Neural cell (in vitro differentiated cells): Measurements from ENCODE around the gene PECR. TPM values are rescaled to one million over a fixed set of nuclear protein-coding genes. Genes with fewer than 3 reads are reported as not detected.

Experiments used
- H2AFZ ChIP-seq: fragments of 200-600, 300-800 bp; sonication (generic), shearing (Covaris generic); 2 replicates; pipeline ENCODE4 v1.6.0; 2014; ENCODE audit warnings: low read depth, mild to moderate bottlenecking, antibody characterized with exemption, low read length, moderate library complexity
- H3F3A ChIP-seq: fragments of 200-600 bp; shearing (Covaris generic); 2 replicates; pipeline ENCODE4 v1.6.1; 2016; ENCODE audit warnings: mild to moderate bottlenecking, moderate library complexity, mixed read lengths, antibody characterized with exemption, low read length; ENCODE audit not compliant: insufficient read depth, poor library complexity, severe bottlenecking
- H3K27ac ChIP-seq: fragments of 200-600, 300-800 bp; sonication (generic), shearing (Covaris generic); 2 replicates; pipeline ENCODE4 v1.5.1; 2014; ENCODE audit warnings: mild to moderate bottlenecking, low read length, moderate library complexity
- H3K27me3 ChIP-seq: fragments of 300-800, 200-600 bp; sonication (generic), shearing (Covaris generic); 2 replicates; pipeline ENCODE4 v1.6.0; 2014; ENCODE audit warnings: mild to moderate bottlenecking, low read depth, low read length, moderate library complexity; ENCODE audit not compliant: insufficient read depth
- H3K36me3 ChIP-seq: fragments of 300-800, 200-600 bp; sonication (generic), shearing (Covaris generic); 2 replicates; pipeline ENCODE4 v1.5.1; 2014; ENCODE audit warnings: mild to moderate bottlenecking, antibody characterized with exemption, low read length, moderate library complexity; ENCODE audit not compliant: insufficient read depth
- H3K4me2 ChIP-seq: fragments of 300-800, 200-600 bp; sonication (generic), shearing (Covaris generic); 2 replicates; pipeline ENCODE4 v1.6.0; 2014; ENCODE audit warnings: mild to moderate bottlenecking, low read length
- H3K4me3 ChIP-seq: fragments of 300-800, 200-600 bp; sonication (generic), shearing (Covaris generic); 2 replicates; pipeline ENCODE4 v1.5.1; 2014; ENCODE audit warnings: mild to moderate bottlenecking, low read length, moderate library complexity
- H3K79me2 ChIP-seq: fragments of 200-600 bp; shearing (Covaris generic); replicated peaks from 2 replicates; pipeline ENCODE4 v1.6.0; 2014; ENCODE audit warnings: mild to moderate bottlenecking, low read length, moderate library complexity; ENCODE audit not compliant: insufficient read depth
- H3K9ac ChIP-seq: fragments of 300-800, 200-600 bp; sonication (generic), shearing (Covaris generic); 2 replicates; pipeline ENCODE4 v1.6.1; 2016; ENCODE audit warnings: mild to moderate bottlenecking, low read length, mixed read lengths
- H3K9me2 ChIP-seq: fragments of 200-600 bp; shearing (Covaris generic); 2 replicates; pipeline ENCODE4 v1.6.1; 2016; ENCODE audit warnings: mild to moderate bottlenecking, low read length, mixed read lengths; ENCODE audit not compliant: insufficient read depth
- H3K9me3 ChIP-seq: fragments of 200-600, 300-800 bp; sonication (generic), shearing (Covaris generic); 2 replicates; pipeline ENCODE4 v1.6.1; 2016; ENCODE audit warnings: mild to moderate bottlenecking, mixed run types, low read length, moderate library complexity, mixed read lengths
- H4K20me1 ChIP-seq: fragments of 200-600 bp; shearing (Covaris generic); 2 replicates; pipeline ENCODE4 v1.6.1; 2016; ENCODE audit warnings: mild to moderate bottlenecking, mixed run types; ENCODE audit not compliant: insufficient read depth
- EP300 ChIP-seq: fragments of 450-650 bp; conservative IDR thresholded peaks from 2 replicates; pipeline ENCODE4 v1.6.1; 2014; ENCODE audit warnings: antibody characterized with exemption, mild to moderate bottlenecking, moderate library complexity; ENCODE audit not compliant: poor library complexity, severe bottlenecking
- EZH2 ChIP-seq: fragments of 200-600, 300-800 bp; shearing (Covaris generic), sonication (generic); IDR thresholded peaks from 2 replicates; pipeline ENCODE4 v1.6.1; 2014; ENCODE audit warnings: antibody characterized with exemption, low read length, borderline replicate concordance, mild to moderate bottlenecking; ENCODE audit not compliant: insufficient read depth, poor library complexity, severe bottlenecking
- MXI1 ChIP-seq: fragments of 450-650 bp; conservative IDR thresholded peaks from 2 replicates; pipeline ENCODE4 v1.6.1; 2014; ENCODE audit warnings: antibody characterized with exemption, mild to moderate bottlenecking; ENCODE audit not compliant: poor library complexity, severe bottlenecking
- POLR2AphosphoS5 ChIP-seq: IDR thresholded peaks from 2 replicates; pipeline ENCODE4 v1.6.1; 2012
- RAD21 ChIP-seq: fragments of 450-650 bp; conservative IDR thresholded peaks from 2 replicates; pipeline ENCODE4 v1.6.1; 2014; ENCODE audit warnings: antibody characterized with exemption, mild to moderate bottlenecking, moderate library complexity
- SMC3 ChIP-seq: fragments of 450-650 bp; conservative IDR thresholded peaks from 2 replicates; pipeline ENCODE4 v1.6.1; 2014; ENCODE audit warnings: antibody characterized with exemption, mild to moderate bottlenecking, moderate library complexity; ENCODE audit not compliant: poor library complexity
- TAF1 ChIP-seq: IDR thresholded peaks from 2 replicates; pipeline ENCODE4 v1.6.1; 2012; ENCODE audit warnings: low read depth
- polyA plus RNA-seq: library from polyadenylated mRNA; depleted of rRNA; stranded (reverse); fragments of >200 nt; gene quantifications from 2 replicates; pipeline ENCODE4 v1.2.3, GENCODE V29; 2014
- TF ChIP-seq, protein P1 (sequence below): IDR thresholded peaks from 2 replicates; pipeline ENCODE4 v1.6.1; 2012; ENCODE audit warnings: borderline replicate concordance
- TF ChIP-seq, protein P2 (sequence below): fragments of 450-650 bp; IDR thresholded peaks from 2 replicates; pipeline ENCODE4 v1.5.1; 2014; ENCODE audit warnings: antibody characterized with exemption, mild to moderate bottlenecking, moderate library complexity; ENCODE audit not compliant: poor library complexity, severe bottlenecking

Gene PECR
- polyA plus RNA-seq, 1 donor from 2014 or later, result 22.1 TPM

DNA sequence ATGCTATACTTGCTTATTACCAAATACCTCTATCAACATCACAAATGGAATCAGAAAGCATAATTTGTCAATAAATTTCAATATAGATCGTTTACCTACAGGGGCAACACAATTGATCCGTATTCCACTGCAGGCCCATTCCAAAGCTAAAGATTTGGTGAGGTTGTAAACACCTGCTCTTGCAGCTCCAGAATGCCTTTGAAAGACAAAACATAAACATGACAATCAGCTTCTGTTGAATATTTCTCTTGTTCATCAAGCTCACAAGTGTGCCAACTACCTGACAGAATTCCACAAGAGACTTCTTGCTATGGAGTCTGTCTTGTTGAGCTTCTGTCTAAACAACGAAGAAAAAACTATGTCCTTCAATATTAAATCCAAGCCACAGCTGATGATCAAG lies 30.3 kb downstream of the PECR start:
- H3K27me3 ChIP-seq, result no peaks in the 10 kb centered on the region
- H3K27ac ChIP-seq, result no peak overlapping the region

DNA sequence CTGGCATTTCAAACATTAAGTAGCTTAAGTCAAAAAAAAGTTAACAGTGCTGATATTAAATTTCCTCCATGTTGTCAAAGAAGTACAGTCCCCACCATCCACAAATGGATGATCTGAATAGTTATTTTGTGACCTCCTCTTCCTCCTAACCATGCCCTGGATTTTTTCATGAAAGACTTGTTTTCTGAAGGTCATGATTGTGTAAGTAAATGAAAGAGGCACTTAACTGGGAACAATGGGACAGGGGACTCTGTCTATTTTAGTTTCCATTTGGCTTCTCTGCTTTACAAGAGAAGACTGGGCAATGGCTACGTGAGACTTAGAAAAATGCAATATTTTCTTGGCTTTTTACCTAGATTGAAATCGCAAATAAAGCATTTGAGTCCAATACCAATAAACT lies 32.2 kb downstream of the PECR start:
- no peak overlapping the region for H3K4me2 ChIP-seq
- H3K9me3 ChIP-seq, result no peaks in the 10 kb centered on the region
- no peaks in the 10 kb centered on the region for H4K20me1 ChIP-seq
- no peak for TF ChIP-seq RAD21
- no peak for TF ChIP-seq EZH2
- TF ChIP-seq SMC3, result no peak
- TF ChIP-seq, protein P1, sequence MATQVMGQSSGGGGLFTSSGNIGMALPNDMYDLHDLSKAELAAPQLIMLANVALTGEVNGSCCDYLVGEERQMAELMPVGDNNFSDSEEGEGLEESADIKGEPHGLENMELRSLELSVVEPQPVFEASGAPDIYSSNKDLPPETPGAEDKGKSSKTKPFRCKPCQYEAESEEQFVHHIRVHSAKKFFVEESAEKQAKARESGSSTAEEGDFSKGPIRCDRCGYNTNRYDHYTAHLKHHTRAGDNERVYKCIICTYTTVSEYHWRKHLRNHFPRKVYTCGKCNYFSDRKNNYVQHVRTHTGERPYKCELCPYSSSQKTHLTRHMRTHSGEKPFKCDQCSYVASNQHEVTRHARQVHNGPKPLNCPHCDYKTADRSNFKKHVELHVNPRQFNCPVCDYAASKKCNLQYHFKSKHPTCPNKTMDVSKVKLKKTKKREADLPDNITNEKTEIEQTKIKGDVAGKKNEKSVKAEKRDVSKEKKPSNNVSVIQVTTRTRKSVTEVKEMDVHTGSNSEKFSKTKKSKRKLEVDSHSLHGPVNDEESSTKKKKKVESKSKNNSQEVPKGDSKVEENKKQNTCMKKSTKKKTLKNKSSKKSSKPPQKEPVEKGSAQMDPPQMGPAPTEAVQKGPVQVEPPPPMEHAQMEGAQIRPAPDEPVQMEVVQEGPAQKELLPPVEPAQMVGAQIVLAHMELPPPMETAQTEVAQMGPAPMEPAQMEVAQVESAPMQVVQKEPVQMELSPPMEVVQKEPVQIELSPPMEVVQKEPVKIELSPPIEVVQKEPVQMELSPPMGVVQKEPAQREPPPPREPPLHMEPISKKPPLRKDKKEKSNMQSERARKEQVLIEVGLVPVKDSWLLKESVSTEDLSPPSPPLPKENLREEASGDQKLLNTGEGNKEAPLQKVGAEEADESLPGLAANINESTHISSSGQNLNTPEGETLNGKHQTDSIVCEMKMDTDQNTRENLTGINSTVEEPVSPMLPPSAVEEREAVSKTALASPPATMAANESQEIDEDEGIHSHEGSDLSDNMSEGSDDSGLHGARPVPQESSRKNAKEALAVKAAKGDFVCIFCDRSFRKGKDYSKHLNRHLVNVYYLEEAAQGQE, result no peak
- no peak for TF ChIP-seq TAF1
- TF ChIP-seq MXI1, result no peak
- TF ChIP-seq, protein P2, sequence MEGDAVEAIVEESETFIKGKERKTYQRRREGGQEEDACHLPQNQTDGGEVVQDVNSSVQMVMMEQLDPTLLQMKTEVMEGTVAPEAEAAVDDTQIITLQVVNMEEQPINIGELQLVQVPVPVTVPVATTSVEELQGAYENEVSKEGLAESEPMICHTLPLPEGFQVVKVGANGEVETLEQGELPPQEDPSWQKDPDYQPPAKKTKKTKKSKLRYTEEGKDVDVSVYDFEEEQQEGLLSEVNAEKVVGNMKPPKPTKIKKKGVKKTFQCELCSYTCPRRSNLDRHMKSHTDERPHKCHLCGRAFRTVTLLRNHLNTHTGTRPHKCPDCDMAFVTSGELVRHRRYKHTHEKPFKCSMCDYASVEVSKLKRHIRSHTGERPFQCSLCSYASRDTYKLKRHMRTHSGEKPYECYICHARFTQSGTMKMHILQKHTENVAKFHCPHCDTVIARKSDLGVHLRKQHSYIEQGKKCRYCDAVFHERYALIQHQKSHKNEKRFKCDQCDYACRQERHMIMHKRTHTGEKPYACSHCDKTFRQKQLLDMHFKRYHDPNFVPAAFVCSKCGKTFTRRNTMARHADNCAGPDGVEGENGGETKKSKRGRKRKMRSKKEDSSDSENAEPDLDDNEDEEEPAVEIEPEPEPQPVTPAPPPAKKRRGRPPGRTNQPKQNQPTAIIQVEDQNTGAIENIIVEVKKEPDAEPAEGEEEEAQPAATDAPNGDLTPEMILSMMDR, result no peak
- no peak for TF ChIP-seq EP300
- TF ChIP-seq POLR2AphosphoS5, result no peak
- no peaks in the 10 kb centered on the region for H3K27me3 ChIP-seq
- no peaks in the 10 kb centered on the region for H3K36me3 ChIP-seq
- H3K79me2 ChIP-seq, result no peaks in the 10 kb centered on the region
- no peak overlapping the region for H3K9ac ChIP-seq
- H3K9me2 ChIP-seq, result no peaks in the 10 kb centered on the region
- no peak overlapping the region for H3K4me3 ChIP-seq
- no peak overlapping the region for H3K27ac ChIP-seq
- H2AFZ ChIP-seq, result no peak overlapping the region
- H3F3A ChIP-seq, result no peaks in the 10 kb centered on the region

More for the DNA sequence above, 30.3 kb downstream of the PECR start:
- H3K9me2 ChIP-seq, result no peaks in the 10 kb centered on the region
- no peaks in the 10 kb centered on the region for H3K9me3 ChIP-seq
- H3K9ac ChIP-seq, result no peak overlapping the region
- H2AFZ ChIP-seq, result no peak overlapping the region
- TF ChIP-seq SMC3 (no peak), MXI1 (no peak), TAF1 (no peak), EZH2 (no peak), RAD21 (no peak), POLR2AphosphoS5 (no peak), EP300 (no peak)
- TF ChIP-seq, protein P2, result no peak
- TF ChIP-seq, protein P1, result no peak
- H3K4me2 ChIP-seq, result no peak overlapping the region
- no peaks in the 10 kb centered on the region for H3K79me2 ChIP-seq
- no peak overlapping the region for H3K4me3 ChIP-seq
- H4K20me1 ChIP-seq, result no peaks in the 10 kb centered on the region
- no peaks in the 10 kb centered on the region for H3F3A ChIP-seq
- no peaks in the 10 kb centered on the region for H3K36me3 ChIP-seq
